A549 (cell line): ENCODE measurements around the gene NBEAL1. TPM values are rescaled to one million over a fixed set of nuclear protein-coding genes. Genes with fewer than 3 reads are reported as not detected.

Experiments used
- ATAC-seq, 2 experiments: fragments of 200-7000 bp in 1 of 2; fragments of >200 bp in 1 of 2; cut with Nextera tagmentation in 1 of 2; cut with Tn5 transposase in 1 of 2; 3 replicates each; pipeline versions ENCODE4 v1.8.0 to v1.9.1; 2018 to 2020; ENCODE audit warnings: mild to moderate bottlenecking in 1 of 2, moderate library complexity in 1 of 2
- CTCF ChIA-PET: fragments of 300-600 bp; sonication (Branson Sonifier 250); formaldehyde crosslinking; extraction: SDS; loops from one replicate; lab custom pipeline; 2021; ENCODE audit warnings: antibody characterized with exemption, inconsistent platforms; lab: Yijun Ruan, JAX
- POLR2A ChIA-PET: fragments of 350-600 bp; formaldehyde crosslinking; extraction: SDS; loops from one replicate; lab custom pipeline; 2021; ENCODE audit warnings: antibody characterized with exemption, inconsistent platforms; lab: Yijun Ruan, JAX
- DNase-seq, 2 experiments: peaks; one replicate each; pipeline versions ENCODE4 v3.0.0 to v3.0.0-alpha.2; 2011 to 2016; ENCODE audit warnings: low read depth in 1 of 2, low spot score in 1 of 2
- FAIRE-seq: peaks from 2 replicates; lab custom pipeline; 2011; peaks lifted over from hg19 to GRCh38; lab: Jason Lieb, UNC
- H3K27ac ChIP-seq, 2 experiments: fragments of >200 bp; sonication (Bioruptor Twin); formaldehyde crosslinking; 3 replicates each; pipeline ENCODE4 v1.5.1; 2016 to 2017
- H3K4me1 ChIP-seq: fragments of >200 bp; sonication (Bioruptor Twin); formaldehyde crosslinking; 3 replicates; pipeline ENCODE4 v1.6.1; 2016
- H3K4me2 ChIP-seq: fragments of >200 bp; sonication (Bioruptor Twin); formaldehyde crosslinking; 3 replicates; pipeline ENCODE4 v1.6.1; 2016
- H3K4me3 ChIP-seq: fragments of >200 bp; sonication (Bioruptor Twin); formaldehyde crosslinking; 3 replicates; pipeline ENCODE4 v1.5.1; 2016
- H3K9me3 ChIP-seq: fragments of >200 bp; sonication (Bioruptor Twin); formaldehyde crosslinking; 3 replicates; pipeline ENCODE4 v1.6.1; 2016
- BHLHE40 ChIP-seq: IDR thresholded peaks from 2 replicates; pipeline ENCODE4 v1.6.1; 2012; ENCODE audit warnings: low read depth, low read length, inconsistent platforms
- CBX8 ChIP-seq: fragments of 200-600 bp; sonication (generic); IDR thresholded peaks from 2 replicates; pipeline ENCODE4 v1.6.1; 2016
- CEBPB ChIP-seq, 2 experiments: fragments of >200 bp in 1 of 2; sonication (Bioruptor Twin) in 1 of 2; formaldehyde crosslinking in 1 of 2; IDR thresholded peaks; 2 replicates each; pipeline ENCODE4 v1.6.1; 2012 to 2016
- CHD2 ChIP-seq: fragments of 150-350 bp; IDR thresholded peaks from 2 replicates; pipeline ENCODE4 v1.6.1; 2014; ENCODE audit warnings: low read length; ENCODE audit not compliant: partially characterized antibody
- EHF ChIP-seq: fragments of 250-450 bp; sonication (Bioruptor Pico); IDR thresholded peaks from 2 replicates; pipeline ENCODE4 v1.5.0; 2020; ENCODE audit warnings: mild to moderate bottlenecking
- FOSL2 ChIP-seq, 2 experiments: fragments of 450-650 bp in 1 of 2; fragments of >200 bp in 1 of 2; sonication (Bioruptor Twin) in 1 of 2; formaldehyde crosslinking; IDR thresholded peaks; 2 replicates each; pipeline versions ENCODE4 v1.5.0 to v1.6.1; 2016 to 2020; ENCODE audit warnings: mild to moderate bottlenecking in 1 of 2, moderate library complexity in 1 of 2
- HDAC2 ChIP-seq: fragments of 200-600 bp; sonication (generic); IDR thresholded peaks from 2 replicates; pipeline ENCODE4 v1.6.1; 2016
- HEYL ChIP-seq: fragments of 250-450 bp; sonication (Bioruptor Pico); IDR thresholded peaks from 2 replicates; pipeline ENCODE4 v1.8.0; 2021; ENCODE audit warnings: mild to moderate bottlenecking, moderate library complexity
- HOXB13 ChIP-seq: fragments of 250-450 bp; sonication (Bioruptor Pico); IDR thresholded peaks from 2 replicates; pipeline ENCODE4 v1.5.0; 2020; ENCODE audit warnings: low read depth, mild to moderate bottlenecking, moderate library complexity
- JUN ChIP-seq, 2 experiments: fragments of >200 bp; sonication (Bioruptor Twin); formaldehyde crosslinking; IDR thresholded peaks; 2 replicates in 1 of 2; 3 replicates in 1 of 2; pipeline ENCODE4 v1.6.1; 2016 to 2017
- JUNB ChIP-seq: fragments of >200 bp; sonication (Bioruptor Twin); formaldehyde crosslinking; IDR thresholded peaks from 2 replicates; pipeline ENCODE4 v1.6.1; 2016
- KDM1A ChIP-seq: fragments of 200-600 bp; sonication (generic); IDR thresholded peaks from 2 replicates; pipeline ENCODE4 v1.6.1; 2016; ENCODE audit warnings: low read depth, mild to moderate bottlenecking
- MAFK ChIP-seq: fragments of 450-650 bp; IDR thresholded peaks from 2 replicates; pipeline ENCODE4 v1.6.1; 2014; ENCODE audit not compliant: partially characterized antibody
- MAZ ChIP-seq: fragments of 150-350 bp; IDR thresholded peaks from 2 replicates; pipeline ENCODE4 v1.6.1; 2014; ENCODE audit warnings: antibody characterized with exemption, low read depth, low read length, borderline replicate concordance
- PHF8 ChIP-seq: fragments of 200-600 bp; sonication (generic); IDR thresholded peaks from 2 replicates; pipeline ENCODE4 v1.6.1; 2016; ENCODE audit warnings: low read depth, mild to moderate bottlenecking, antibody characterized with exemption, moderate library complexity, borderline replicate concordance
- POLR2A ChIP-seq: IDR thresholded peaks from 2 replicates; pipeline ENCODE4 v1.6.1; 2012; ENCODE audit warnings: mild to moderate bottlenecking, low read length
- RAD21 ChIP-seq, 2 experiments: fragments of >200 bp in 1 of 2; sonication (Bioruptor Twin) in 1 of 2; formaldehyde crosslinking in 1 of 2; IDR thresholded peaks in 1 of 2; conservative IDR thresholded peaks in 1 of 2; 2 replicates in 1 of 2; 3 replicates in 1 of 2; pipeline ENCODE4 v1.6.1; 2012 to 2018; ENCODE audit warnings: inconsistent platforms in 1 of 2
- RARB ChIP-seq: fragments of 250-450 bp; sonication (Bioruptor Pico); IDR thresholded peaks from 2 replicates; pipeline ENCODE4 v1.8.0; 2021; ENCODE audit warnings: mild to moderate bottlenecking, moderate library complexity
- polyA plus RNA-seq, 4 experiments: library from polyadenylated mRNA; depleted of rRNA in 3 of 4; stranded (reverse); fragments of >200 nt; fragmentation: RNase III in 1 of 4; extraction: RNeasy Plus Mini Kit Qiagen cat#74134 plus additional on column Dnase treatment in 1 of 4; gene quantifications; 2 replicates in 3 of 4; 3 replicates in 1 of 4; pipeline ENCODE4 v1.2.3, GENCODE V29; 2011 to 2017
- TF ChIP-seq, protein P1 (sequence below): fragments of >200 bp; sonication (Bioruptor Twin); formaldehyde crosslinking; IDR thresholded peaks from 2 replicates; pipeline ENCODE4 v1.6.1; 2016
- TF ChIP-seq, protein P2 (sequence below): fragments of 450-650 bp; IDR thresholded peaks from 2 replicates; pipeline ENCODE4 v1.6.1; 2014; ENCODE audit warnings: antibody characterized with exemption
- TF ChIP-seq, protein P3 (sequence below): fragments of 250-450 bp; sonication (Bioruptor Pico); IDR thresholded peaks from 2 replicates; pipeline ENCODE4 v1.5.0; 2021; ENCODE audit warnings: mild to moderate bottlenecking, moderate library complexity, borderline replicate concordance
- TF ChIP-seq, protein P4 (sequence below): fragments of 200-600 bp; sonication (generic); IDR thresholded peaks from 2 replicates; pipeline ENCODE4 v1.6.1; 2016; ENCODE audit warnings: antibody characterized with exemption, mild to moderate bottlenecking, moderate library complexity
- TF ChIP-seq, protein P5 (sequence below): fragments of >200 bp; sonication (Bioruptor Twin); formaldehyde crosslinking; IDR thresholded peaks from 3 replicates; pipeline ENCODE4 v1.6.1; 2016
- TF ChIP-seq, protein P6 (sequence below): IDR thresholded peaks from 2 replicates; pipeline ENCODE4 v1.6.1; 2012
- TF ChIP-seq, protein P7 (sequence below): fragments of 250-450 bp; sonication (Bioruptor Pico); IDR thresholded peaks from 2 replicates; pipeline ENCODE4 v1.5.0; 2020; ENCODE audit warnings: low read depth, mild to moderate bottlenecking, moderate library complexity
- TF ChIP-seq, protein P8 (sequence below): IDR thresholded peaks from 2 replicates; pipeline ENCODE4 v1.6.1; 2012

Gene NBEAL1
- polyA plus RNA-seq, 2 of the 4 experiments (the other 2 are of a cell fraction) = 3.8 to 11.9 TPM

DNA sequence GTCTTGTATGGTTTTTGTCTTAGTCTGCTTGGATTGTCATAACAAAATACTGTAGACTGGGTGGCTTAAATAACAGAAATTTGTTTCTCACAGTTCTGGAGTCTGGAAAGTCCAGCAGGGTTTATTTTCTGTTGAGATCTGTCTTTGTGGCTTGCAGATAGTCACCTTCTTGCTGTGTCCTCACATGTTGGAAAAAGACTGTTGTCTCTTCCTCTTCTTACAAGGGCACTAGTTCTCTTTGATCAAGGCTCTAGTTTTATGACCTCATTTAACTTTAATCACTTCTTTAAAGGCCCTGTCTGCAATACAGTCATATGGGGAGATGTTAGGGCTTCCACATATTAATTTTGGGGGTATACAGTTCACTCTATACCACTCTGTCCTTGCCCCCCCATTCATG lies 56.5 kb downstream of the NBEAL1 start:
- TF ChIP-seq, protein P1, sequence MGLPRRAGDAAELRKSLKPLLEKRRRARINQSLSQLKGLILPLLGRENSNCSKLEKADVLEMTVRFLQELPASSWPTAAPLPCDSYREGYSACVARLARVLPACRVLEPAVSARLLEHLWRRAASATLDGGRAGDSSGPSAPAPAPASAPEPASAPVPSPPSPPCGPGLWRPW = no peak
- TF ChIP-seq JUNB (no peak), POLR2A (no peak), HEYL (CRISPR knock-in tag) (no peak), EHF (no peak), MAFK (no peak), JUN (IDR thresholded peaks at IDR 0.05) (no peak), CBX8 (no peak)
- TF ChIP-seq, protein P2, sequence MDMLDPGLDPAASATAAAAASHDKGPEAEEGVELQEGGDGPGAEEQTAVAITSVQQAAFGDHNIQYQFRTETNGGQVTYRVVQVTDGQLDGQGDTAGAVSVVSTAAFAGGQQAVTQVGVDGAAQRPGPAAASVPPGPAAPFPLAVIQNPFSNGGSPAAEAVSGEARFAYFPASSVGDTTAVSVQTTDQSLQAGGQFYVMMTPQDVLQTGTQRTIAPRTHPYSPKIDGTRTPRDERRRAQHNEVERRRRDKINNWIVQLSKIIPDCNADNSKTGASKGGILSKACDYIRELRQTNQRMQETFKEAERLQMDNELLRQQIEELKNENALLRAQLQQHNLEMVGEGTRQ = no peak
- TF ChIP-seq, protein P3, sequence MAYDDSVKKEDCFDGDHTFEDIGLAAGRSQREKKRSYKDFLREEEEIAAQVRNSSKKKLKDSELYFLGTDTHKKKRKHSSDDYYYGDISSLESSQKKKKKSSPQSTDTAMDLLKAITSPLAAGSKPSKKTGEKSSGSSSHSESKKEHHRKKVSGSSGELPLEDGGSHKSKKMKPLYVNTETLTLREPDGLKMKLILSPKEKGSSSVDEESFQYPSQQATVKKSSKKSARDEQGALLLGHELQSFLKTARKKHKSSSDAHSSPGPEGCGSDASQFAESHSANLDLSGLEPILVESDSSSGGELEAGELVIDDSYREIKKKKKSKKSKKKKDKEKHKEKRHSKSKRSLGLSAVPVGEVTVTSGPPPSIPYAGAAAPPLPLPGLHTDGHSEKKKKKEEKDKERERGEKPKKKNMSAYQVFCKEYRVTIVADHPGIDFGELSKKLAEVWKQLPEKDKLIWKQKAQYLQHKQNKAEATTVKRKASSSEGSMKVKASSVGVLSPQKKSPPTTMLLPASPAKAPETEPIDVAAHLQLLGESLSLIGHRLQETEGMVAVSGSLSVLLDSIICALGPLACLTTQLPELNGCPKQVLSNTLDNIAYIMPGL (CRISPR knock-in tag) = no peak
- TF ChIP-seq, protein P4, sequence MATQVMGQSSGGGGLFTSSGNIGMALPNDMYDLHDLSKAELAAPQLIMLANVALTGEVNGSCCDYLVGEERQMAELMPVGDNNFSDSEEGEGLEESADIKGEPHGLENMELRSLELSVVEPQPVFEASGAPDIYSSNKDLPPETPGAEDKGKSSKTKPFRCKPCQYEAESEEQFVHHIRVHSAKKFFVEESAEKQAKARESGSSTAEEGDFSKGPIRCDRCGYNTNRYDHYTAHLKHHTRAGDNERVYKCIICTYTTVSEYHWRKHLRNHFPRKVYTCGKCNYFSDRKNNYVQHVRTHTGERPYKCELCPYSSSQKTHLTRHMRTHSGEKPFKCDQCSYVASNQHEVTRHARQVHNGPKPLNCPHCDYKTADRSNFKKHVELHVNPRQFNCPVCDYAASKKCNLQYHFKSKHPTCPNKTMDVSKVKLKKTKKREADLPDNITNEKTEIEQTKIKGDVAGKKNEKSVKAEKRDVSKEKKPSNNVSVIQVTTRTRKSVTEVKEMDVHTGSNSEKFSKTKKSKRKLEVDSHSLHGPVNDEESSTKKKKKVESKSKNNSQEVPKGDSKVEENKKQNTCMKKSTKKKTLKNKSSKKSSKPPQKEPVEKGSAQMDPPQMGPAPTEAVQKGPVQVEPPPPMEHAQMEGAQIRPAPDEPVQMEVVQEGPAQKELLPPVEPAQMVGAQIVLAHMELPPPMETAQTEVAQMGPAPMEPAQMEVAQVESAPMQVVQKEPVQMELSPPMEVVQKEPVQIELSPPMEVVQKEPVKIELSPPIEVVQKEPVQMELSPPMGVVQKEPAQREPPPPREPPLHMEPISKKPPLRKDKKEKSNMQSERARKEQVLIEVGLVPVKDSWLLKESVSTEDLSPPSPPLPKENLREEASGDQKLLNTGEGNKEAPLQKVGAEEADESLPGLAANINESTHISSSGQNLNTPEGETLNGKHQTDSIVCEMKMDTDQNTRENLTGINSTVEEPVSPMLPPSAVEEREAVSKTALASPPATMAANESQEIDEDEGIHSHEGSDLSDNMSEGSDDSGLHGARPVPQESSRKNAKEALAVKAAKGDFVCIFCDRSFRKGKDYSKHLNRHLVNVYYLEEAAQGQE = no peak
- POLR2A ChIA-PET = no interaction called here
- FAIRE-seq (no peak), ATAC-seq (no peak), DNase-seq (no peak)
- Histone ChIP-seq H3K9me3 (0 out of 3 replicates have a peak, but pooled peaks cover 2% of the 10 kb centered on the region), H3K4me1 (no peaks in the 10 kb centered on the region), H3K4me3 (no peak overlapping the region), H3K27ac (no peak overlapping the region), H3K4me2 (no peak overlapping the region)
- CTCF ChIA-PET = no interaction called here

DNA sequence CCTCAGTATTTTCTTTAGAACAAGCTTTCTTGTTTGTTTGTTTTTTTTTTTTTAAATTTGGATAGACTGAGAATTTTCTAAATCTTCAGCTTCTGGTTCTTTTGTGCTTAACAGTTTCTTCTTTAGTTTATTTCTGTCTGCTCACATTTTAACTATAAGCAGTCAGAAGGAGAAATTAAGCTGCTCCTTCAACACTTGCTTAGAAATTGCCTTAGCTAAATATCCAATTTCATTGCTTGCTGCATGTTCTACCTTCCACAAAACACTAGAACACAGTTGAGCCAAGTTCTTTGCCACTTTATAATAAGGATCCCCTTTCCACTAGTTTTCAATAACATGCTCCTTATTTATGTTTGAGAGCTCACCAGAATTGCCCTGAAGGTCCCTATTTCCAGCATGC lies 57.7 kb downstream of the NBEAL1 start:
- H3K9me3 ChIP-seq = 0 out of 3 replicates have a peak, but pooled peaks cover 2% of the 10 kb centered on the region
- H3K27ac ChIP-seq = no peak overlapping the region
- peaks cover 7% of the 10 kb centered on the region; the same call in 2 of the 3 replicates for H3K4me1 ChIP-seq
- FAIRE-seq (no peak), ATAC-seq (no peak), DNase-seq (no peak)
- H3K4me3 ChIP-seq = no peak overlapping the region
- ChIA-PET CTCF (no interaction called here), POLR2A (no interaction called here)
- no peak for TF ChIP-seq CEBPB (IDR thresholded peaks at IDR 0.05)
- TF ChIP-seq MAZ = no peak
- TF ChIP-seq, protein P1 = no peak
- TF ChIP-seq CHD2 = no peak
- no peak for TF ChIP-seq RARB (CRISPR knock-in tag)
- no peak for TF ChIP-seq RAD21 (conservative IDR thresholded peaks at IDR 0.05 in 1 of 2, IDR thresholded peaks at IDR 0.05 in 1 of 2)
- TF ChIP-seq, protein P5, sequence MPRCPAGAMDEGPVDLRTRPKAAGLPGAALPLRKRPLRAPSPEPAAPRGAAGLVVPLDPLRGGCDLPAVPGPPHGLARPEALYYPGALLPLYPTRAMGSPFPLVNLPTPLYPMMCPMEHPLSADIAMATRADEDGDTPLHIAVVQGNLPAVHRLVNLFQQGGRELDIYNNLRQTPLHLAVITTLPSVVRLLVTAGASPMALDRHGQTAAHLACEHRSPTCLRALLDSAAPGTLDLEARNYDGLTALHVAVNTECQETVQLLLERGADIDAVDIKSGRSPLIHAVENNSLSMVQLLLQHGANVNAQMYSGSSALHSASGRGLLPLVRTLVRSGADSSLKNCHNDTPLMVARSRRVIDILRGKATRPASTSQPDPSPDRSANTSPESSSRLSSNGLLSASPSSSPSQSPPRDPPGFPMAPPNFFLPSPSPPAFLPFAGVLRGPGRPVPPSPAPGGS = no peak
- no peak for TF ChIP-seq PHF8
- no peak for TF ChIP-seq HOXB13
- TF ChIP-seq, protein P2 = no peak
- no peak for TF ChIP-seq KDM1A
- no peak for TF ChIP-seq BHLHE40
- TF ChIP-seq FOSL2 (IDR thresholded peaks at IDR 0.05) = no peak
- no peak for TF ChIP-seq FOSL2 (CRISPR knock-in tag; IDR thresholded peaks at IDR 0.05)
- TF ChIP-seq, protein P6, sequence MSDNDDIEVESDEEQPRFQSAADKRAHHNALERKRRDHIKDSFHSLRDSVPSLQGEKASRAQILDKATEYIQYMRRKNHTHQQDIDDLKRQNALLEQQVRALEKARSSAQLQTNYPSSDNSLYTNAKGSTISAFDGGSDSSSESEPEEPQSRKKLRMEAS = no peak
- no peak for TF ChIP-seq HDAC2
- TF ChIP-seq, protein P7, sequence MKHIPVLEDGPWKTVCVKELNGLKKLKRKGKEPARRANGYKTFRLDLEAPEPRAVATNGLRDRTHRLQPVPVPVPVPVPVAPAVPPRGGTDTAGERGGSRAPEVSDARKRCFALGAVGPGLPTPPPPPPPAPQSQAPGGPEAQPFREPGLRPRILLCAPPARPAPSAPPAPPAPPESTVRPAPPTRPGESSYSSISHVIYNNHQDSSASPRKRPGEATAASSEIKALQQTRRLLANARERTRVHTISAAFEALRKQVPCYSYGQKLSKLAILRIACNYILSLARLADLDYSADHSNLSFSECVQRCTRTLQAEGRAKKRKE (CRISPR knock-in tag) = no peak
- TF ChIP-seq, protein P8, sequence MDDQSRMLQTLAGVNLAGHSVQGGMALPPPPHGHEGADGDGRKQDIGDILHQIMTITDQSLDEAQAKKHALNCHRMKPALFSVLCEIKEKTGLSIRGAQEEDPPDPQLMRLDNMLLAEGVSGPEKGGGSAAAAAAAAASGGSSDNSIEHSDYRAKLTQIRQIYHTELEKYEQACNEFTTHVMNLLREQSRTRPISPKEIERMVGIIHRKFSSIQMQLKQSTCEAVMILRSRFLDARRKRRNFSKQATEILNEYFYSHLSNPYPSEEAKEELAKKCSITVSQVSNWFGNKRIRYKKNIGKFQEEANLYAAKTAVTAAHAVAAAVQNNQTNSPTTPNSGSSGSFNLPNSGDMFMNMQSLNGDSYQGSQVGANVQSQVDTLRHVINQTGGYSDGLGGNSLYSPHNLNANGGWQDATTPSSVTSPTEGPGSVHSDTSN = no peak
- no peak overlapping the region for H3K4me2 ChIP-seq
